HCT116 (cell line): ENCODE data around the gene RHOH. TPM values are rescaled to one million over a fixed set of nuclear protein-coding genes. Genes with fewer than 3 reads are reported as not detected.

Experiments
- ATAC-seq: fragments of 200-7000 bp; cut with Tn5 transposase; 2 replicates; pipeline ENCODE4 v1.9.1; 2020; ENCODE audit warnings: mild to moderate bottlenecking, moderate library complexity
- BruUV-seq: library from RNA; stranded (reverse); fragments of 400-500 nt; replicated peaks from 2 replicates; lab custom pipeline; 2021; lab: Mats Ljungman, UMichigan
- CTCF ChIA-PET: fragments of 300-600 bp; sonication (Branson Sonifier 250); formaldehyde crosslinking; loops from one replicate; lab custom pipeline; 2021; ENCODE audit warnings: antibody characterized with exemption; lab: Charles Lee
- POLR2A ChIA-PET: fragments of 300-600, 350-600 bp; sonication (Branson Sonifier 250); formaldehyde crosslinking; loops from one replicate; lab custom pipeline; 2021; ENCODE audit warnings: antibody characterized with exemption; lab: Charles Lee
- RAD21 ChIA-PET, 2 experiments: fragments of 300-600 bp; sonication (Branson Sonifier 250); formaldehyde crosslinking; loops; one replicate each; lab custom pipeline; 2023; ENCODE audit warnings: low total read pairs in 2 of 2; ENCODE audit not compliant: uncharacterized antibody in 2 of 2, unreplicated experiment in 2 of 2, low non-redundant PET in 1 of 2; lab: Charles Lee
- DNase-seq: peaks from one replicate; pipeline ENCODE4 v3.0.0-alpha.2; 2010; ENCODE audit warnings: low read depth, low spot score
- H2AFZ ChIP-seq: fragments of 200-600 bp; shearing (Covaris generic), sonication (generic); 2 replicates; pipeline ENCODE4 v1.6.1; 2017; ENCODE audit warnings: low read depth, mixed run types, mixed read lengths, antibody characterized with exemption, low read length; ENCODE audit not compliant: poor library complexity, severe bottlenecking
- H3K27ac ChIP-seq: 2 replicates; pipeline ENCODE4 v1.5.1; 2012; ENCODE audit warnings: low read depth, low read length
- H3K27me3 ChIP-seq: fragments of 200-600 bp; sonication (generic); 2 replicates; pipeline ENCODE4 v1.6.1; 2016; ENCODE audit warnings: mixed run types, low read length, mixed read lengths; ENCODE audit not compliant: insufficient read depth
- H3K36me3 ChIP-seq, 2 experiments: fragments of 200-500 bp in 1 of 2; fragments of 200-600 bp in 1 of 2; sonication (Bioruptor generic) in 1 of 2; sonication (generic) in 1 of 2; 2 replicates each; pipeline versions ENCODE4 v1.5.1 to v1.6.1; 2014 to 2016; ENCODE audit warnings: low read length in 2 of 2, inconsistent platforms in 1 of 2, mixed read lengths in 1 of 2, mixed run types in 1 of 2; ENCODE audit not compliant: insufficient read depth in 2 of 2, control insufficient read depth in 1 of 2
- H3K4me1 ChIP-seq, 2 experiments: fragments of 200-600 bp in 1 of 2; sonication (generic) in 1 of 2; 2 replicates each; pipeline versions ENCODE4 v1.5.1 to v1.6.1; 2012 to 2017; ENCODE audit warnings: low read length in 2 of 2, inconsistent platforms in 1 of 2, mild to moderate bottlenecking in 1 of 2, mixed read lengths in 1 of 2, mixed run types in 1 of 2, moderate library complexity in 1 of 2; ENCODE audit not compliant: insufficient read depth in 2 of 2, control insufficient read depth in 1 of 2
- H3K4me2 ChIP-seq: fragments of 200-600 bp; sonication (generic); 2 replicates; pipeline ENCODE4 v1.6.1; 2017; ENCODE audit warnings: mixed run types, low read length, mixed read lengths
- H3K4me3 ChIP-seq, 2 experiments: fragments of 200-600 bp in 1 of 2; sonication (generic) in 1 of 2; replicated peaks in 1 of 2; 2 replicates each; pipeline ENCODE4 v1.5.1; 2011 to 2016; ENCODE audit warnings: low read length in 2 of 2, control low read depth in 1 of 2, low read depth in 1 of 2, mild to moderate bottlenecking in 1 of 2, mixed read lengths in 1 of 2, mixed run types in 1 of 2
- H3K79me2 ChIP-seq: fragments of 200-600 bp; sonication (generic); 2 replicates; pipeline ENCODE4 v1.6.1; 2017; ENCODE audit warnings: mild to moderate bottlenecking, mixed run types, low read length, moderate library complexity, mixed read lengths; ENCODE audit not compliant: insufficient read depth
- H3K9ac ChIP-seq: fragments of 200-600 bp; sonication (generic); 2 replicates; pipeline ENCODE4 v1.6.1; 2016; ENCODE audit warnings: low read length, mixed read lengths
- H3K9me2 ChIP-seq: fragments of 200-600 bp; sonication (generic), shearing (Covaris generic); 2 replicates; pipeline ENCODE4 v1.6.1; 2017; ENCODE audit warnings: mixed run types, mild to moderate bottlenecking, moderate library complexity; ENCODE audit not compliant: insufficient read depth
- H3K9me3 ChIP-seq, 2 experiments: fragments of 200-500 bp in 1 of 2; fragments of 200-600 bp in 1 of 2; sonication (Bioruptor generic) in 1 of 2; sonication (generic) in 1 of 2; 2 replicates each; pipeline ENCODE4 v1.6.1; 2014 to 2017; ENCODE audit warnings: low read length in 2 of 2, mixed read lengths in 2 of 2, inconsistent platforms in 1 of 2, low read depth in 1 of 2, mild to moderate bottlenecking in 1 of 2, mixed run types in 1 of 2, moderate library complexity in 1 of 2; ENCODE audit not compliant: control insufficient read depth in 1 of 2, insufficient read depth in 1 of 2
- H4K20me1 ChIP-seq: fragments of 200-600 bp; sonication (generic), shearing (Covaris generic); 2 replicates; pipeline ENCODE4 v1.6.1; 2017; ENCODE audit warnings: mixed run types, mild to moderate bottlenecking, moderate library complexity; ENCODE audit not compliant: insufficient read depth
- CBX3 ChIP-seq: IDR thresholded peaks from 2 replicates; pipeline ENCODE4 v1.6.1; 2012; ENCODE audit warnings: low read depth
- EGR1 ChIP-seq: IDR thresholded peaks from 2 replicates; pipeline ENCODE4 v1.6.1; 2012; ENCODE audit warnings: low read depth
- ELF1 ChIP-seq: IDR thresholded peaks from 2 replicates; pipeline ENCODE4 v1.6.1; 2012; ENCODE audit warnings: low read depth, borderline replicate concordance
- MAX ChIP-seq: IDR thresholded peaks from 2 replicates; pipeline ENCODE4 v1.6.1; 2012
- POLR2AphosphoS5 ChIP-seq: IDR thresholded peaks from 2 replicates; pipeline ENCODE4 v1.6.1; 2011; ENCODE audit warnings: mild to moderate bottlenecking, low read depth, low read length, moderate library complexity
- REST ChIP-seq: IDR thresholded peaks from 2 replicates; pipeline ENCODE4 v1.6.1; 2012; ENCODE audit warnings: low read depth
- SIN3A ChIP-seq: IDR thresholded peaks from 2 replicates; pipeline ENCODE4 v1.6.1; 2012; ENCODE audit warnings: low read depth
- ZBTB33 ChIP-seq: IDR thresholded peaks from 2 replicates; pipeline ENCODE4 v1.6.1; 2011; ENCODE audit warnings: mild to moderate bottlenecking, low read length, moderate library complexity; ENCODE audit not compliant: insufficient replicate concordance; ENCODE audit errors: extremely low read depth
- intact Hi-C: fragments of 100-400 bp; cut with micrococcal nuclease; formaldehyde crosslinking; loops from 2 replicates; pipeline ENCODE4 v1.10.0; 2022
- total RNA-seq: library from RNA; stranded (reverse); gene quantifications from one replicate; pipeline ENCODE4 v1.2.1, GENCODE V29; 2021; ENCODE audit not compliant: unreplicated experiment

The RHOH gene
- total RNA-seq, 1 experiment from 2014 or later = 0.74 TPM

GRCh38 chr4:40246938-40247337 is 50.1 kb downstream of the RHOH start:
- RAD21 ChIA-PET = no interaction called here
- BruUV-seq = no TSS peak
- no peak overlapping the region for H2AFZ ChIP-seq

More at GRCh38 chr4:40246938-40247337, 50.1 kb downstream of the RHOH start:
- Histone ChIP-seq H3K27me3 (no peaks in the 10 kb centered on the region), H4K20me1 (no peaks in the 10 kb centered on the region), H3K36me3 (no peaks in the 10 kb centered on the region), H3K79me2 (no peaks in the 10 kb centered on the region), H3K9me3 (no peaks in the 10 kb centered on the region), H3K4me1 (peaks cover 5 to 47% of the 10 kb centered on the region in 2 experiments; a peak in 3 of 4 replicates), H3K4me3 (no peak overlapping the region), H3K4me2 (no peak overlapping the region), H3K27ac (no peak overlapping the region), H3K9ac (no peak overlapping the region), H3K9me2 (no peaks in the 10 kb centered on the region)
- ChIA-PET POLR2A (no interaction called here), CTCF (no interaction called here)
- TF ChIP-seq SIN3A (no peak), EGR1 (no peak), ZBTB33 (no peak), POLR2AphosphoS5 (no peak), ELF1 (no peak), REST (no peak), MAX (no peak), CBX3 (no peak)
- no peak for DNase-seq
- ATAC-seq = no peak
- intact Hi-C loops = no loop called here
